GM12878 (cell line): ENCODE data around the gene CHN2. TPM values are rescaled to one million over a fixed set of nuclear protein-coding genes. Genes with fewer than 3 reads are reported as not detected.

Experiments used
- ATAC-seq: fragments of 200-7000 bp; cut with Tn5 transposase; 3 replicates; pipeline ENCODE4 v1.9.1; 2020; ENCODE audit warnings: mild to moderate bottlenecking, moderate library complexity
- BruUV-seq: library from RNA; stranded (reverse); fragments of 400-500 nt; replicated peaks from 2 replicates; lab custom pipeline; 2021; lab: Mats Ljungman, UMichigan
- CTCF ChIA-PET: fragments of 300-600 bp; sonication (Branson Sonifier 250); formaldehyde crosslinking; extraction: SDS; loops from one replicate; lab custom pipeline; 2021; ENCODE audit warnings: inconsistent platforms; lab: Yijun Ruan, JAX
- POLR2A ChIA-PET: fragments of 350-600 bp; formaldehyde crosslinking; extraction: SDS; loops from one replicate; lab custom pipeline; 2021; ENCODE audit warnings: inconsistent platforms; lab: Charles Lee
- RAD21 ChIA-PET: fragments of 300-600 bp; sonication (Branson Sonifier 250); formaldehyde crosslinking; loops from one replicate; lab custom pipeline; 2023; ENCODE audit warnings: antibody characterized with exemption; ENCODE audit not compliant: unreplicated experiment; lab: Charles Lee
- SMC1A ChIA-PET: fragments of 300-600 bp; sonication (Branson Sonifier 250); formaldehyde crosslinking; loops from one replicate; lab custom pipeline; 2023; ENCODE audit not compliant: unreplicated experiment, uncharacterized antibody; lab: Charles Lee
- DNase-seq: peaks from one replicate; pipeline ENCODE4 v3.0.0-alpha.2; 2011; ENCODE audit warnings: low read depth, low spot score
- FAIRE-seq: peaks from 3 replicates; lab custom pipeline; 2011; peaks lifted over from hg19 to GRCh38; lab: Jason Lieb, UNC
- H2AFZ ChIP-seq: 2 replicates; pipeline ENCODE4 v1.6.0; 2011; ENCODE audit warnings: low read depth, low read length, control low read depth; ENCODE audit not compliant: control insufficient read depth
- H3K27ac ChIP-seq: 2 replicates; pipeline ENCODE4 v1.5.1; 2011; ENCODE audit warnings: control low read depth; ENCODE audit not compliant: control insufficient read depth, insufficient read depth
- H3K27me3 ChIP-seq, 2 experiments: replicated peaks in 1 of 2; 2 replicates each; pipeline versions ENCODE4 v1.6.0 to v1.6.1; 2011; ENCODE audit warnings: low read length in 1 of 2; ENCODE audit not compliant: control insufficient read depth in 2 of 2, insufficient read depth in 2 of 2
- H3K36me3 ChIP-seq, 2 experiments: 2 replicates each; pipeline ENCODE4 v1.5.1; 2011; ENCODE audit warnings: low read length in 1 of 2; ENCODE audit not compliant: control insufficient read depth in 2 of 2, insufficient read depth in 2 of 2
- H3K4me1 ChIP-seq: 2 replicates; pipeline ENCODE4 v1.6.1; 2011; ENCODE audit warnings: mild to moderate bottlenecking, low read length, moderate library complexity, mixed read lengths; ENCODE audit not compliant: control insufficient read depth, insufficient read depth
- H3K4me2 ChIP-seq: 2 replicates; pipeline ENCODE4 v1.6.0; 2011; ENCODE audit warnings: control low read depth; ENCODE audit not compliant: control insufficient read depth, insufficient read depth
- H3K4me3 ChIP-seq: fragments of 200-600 bp; sonication (generic); 2 replicates; pipeline ENCODE4 v1.5.1; 2016
- H3K79me2 ChIP-seq: 2 replicates; pipeline ENCODE4 v1.6.0; 2011; ENCODE audit warnings: low read length; ENCODE audit not compliant: control insufficient read depth, insufficient read depth
- H3K9ac ChIP-seq: 2 replicates; pipeline ENCODE4 v1.8.0; 2011; ENCODE audit warnings: low read length, control low read depth, mixed read lengths; ENCODE audit not compliant: control insufficient read depth, insufficient read depth
- H3K9me3 ChIP-seq: replicated peaks from 3 replicates; pipeline ENCODE4 v1.5.1; 2011; ENCODE audit warnings: mild to moderate bottlenecking, low read length; ENCODE audit not compliant: control insufficient read depth, insufficient read depth
- H4K20me1 ChIP-seq: 2 replicates; pipeline ENCODE4 v1.6.0; 2011; ENCODE audit not compliant: control insufficient read depth, insufficient read depth
- BMI1 ChIP-seq: fragments of 450-650 bp; IDR thresholded peaks from 2 replicates; pipeline ENCODE4 v1.6.1; 2016; ENCODE audit warnings: mild to moderate bottlenecking, moderate library complexity, borderline replicate concordance
- CBX5 ChIP-seq: sonication (generic); IDR thresholded peaks from 2 replicates; pipeline ENCODE4 v1.6.1; 2016; ENCODE audit warnings: low read depth, moderate library complexity, mild to moderate bottlenecking, inconsistent platforms
- CHD1 ChIP-seq: IDR thresholded peaks from 2 replicates; pipeline ENCODE4 v1.6.1; 2012; ENCODE audit warnings: low read depth, low read length, improper control_type of control experiment
- MEF2B ChIP-seq: fragments of 450-650 bp; IDR thresholded peaks from 2 replicates; pipeline ENCODE4 v1.6.1; 2018; ENCODE audit warnings: mild to moderate bottlenecking, moderate library complexity; ENCODE audit not compliant: partially characterized antibody, poor library complexity, severe bottlenecking
- POLR2AphosphoS2 ChIP-seq: IDR thresholded peaks from 2 replicates; pipeline ENCODE4 v1.6.1; 2011; ENCODE audit warnings: low read depth, mild to moderate bottlenecking, low read length, improper control_type of control experiment, moderate library complexity
- RCOR1 ChIP-seq: conservative IDR thresholded peaks from 2 replicates; pipeline ENCODE4 v1.6.1; 2012; ENCODE audit warnings: low read depth, low read length, improper control_type of control experiment
- RELA ChIP-seq: fragments of 450-650 bp; IDR thresholded peaks from 2 replicates; pipeline ENCODE4 v1.8.0; 2014; ENCODE audit warnings: borderline replicate concordance; ENCODE audit not compliant: partially characterized antibody
- RFX5 ChIP-seq: IDR thresholded peaks from 2 replicates; pipeline ENCODE4 v1.6.1; 2011; ENCODE audit warnings: low read depth, low read length, improper control_type of control experiment
- TCF12 ChIP-seq: IDR thresholded peaks from 2 replicates; pipeline ENCODE4 v1.6.1; 2011; ENCODE audit warnings: low read depth, mild to moderate bottlenecking, low read length
- YY1 ChIP-seq: IDR thresholded peaks from 2 replicates; pipeline ENCODE4 v1.6.1; 2011; ENCODE audit warnings: low read depth, mild to moderate bottlenecking, low read length
- ZBTB33 ChIP-seq: fragments of 450-650 bp; IDR thresholded peaks from 2 replicates; pipeline ENCODE4 v1.6.1; 2017; ENCODE audit warnings: mild to moderate bottlenecking
- WGBS: methylation state at CpG from one replicate; pipeline ENCODE4 v1.1.6; 2016; ENCODE audit warnings: low lambda C conversion rate; ENCODE audit not compliant: insufficient replicate concordance, insufficient coverage; ENCODE audit errors: missing lambda C conversion rate; 5-methylcytosine and 5-hydroxymethylcytosine counted together
- in situ Hi-C: fragments of 300-500 bp; cut with MboI; formaldehyde crosslinking; loops from 9 replicates; pipeline ENCODE4 v1.14.3; 2018; ENCODE audit warnings: mixed read lengths
- intact Hi-C: fragments of 100-400 bp; cut with micrococcal nuclease; formaldehyde crosslinking; loops from one replicate; pipeline ENCODE4 v1.14.2; 2022; ENCODE audit not compliant: unreplicated experiment
- polyA plus RNA-seq, 11 experiments: library from polyadenylated mRNA; depleted of rRNA in 4 of 11; unstranded in 6 of 11; stranded (reverse) in 5 of 11; fragments of >200 nt; fragmentation: Nextera tagmentation in 4 of 11; fragmentation: Illumina TruSeq in 1 of 11; extraction: Ambion mirVana in 4 of 11; extraction: Trizol in 1 of 11; gene quantifications; 1 replicate in 1 of 11; 2 replicates in 10 of 11; pipeline versions ENCODE4 v1.2.1 to v1.2.3, GENCODE V29; 2011 to 2016; ENCODE audit warnings: inconsistent platforms in 2 of 11, missing spikeins in 2 of 11, low read depth in 1 of 11
- total RNA-seq, 4 experiments: library from RNA; depleted of rRNA in 3 of 4; stranded (reverse); fragments of >200 nt in 3 of 4; fragmentation: Illumina TruSeq in 1 of 4; extraction: Trizol in 1 of 4; gene quantifications; 2 replicates each; pipeline versions ENCODE4 v1.2.1 to v1.2.3, GENCODE V29; 2013 to 2021
- TF ChIP-seq, protein P1 (sequence below): IDR thresholded peaks from 2 replicates; pipeline ENCODE4 v1.6.1; 2012; ENCODE audit warnings: low read depth, low read length, improper control_type of control experiment

The CHN2 gene
- total and polyA plus RNA-seq, 10 of the 15 experiments (the other 5 are each of a cell fraction or from before 2014, with no cell fraction given), result 0.11 to 3.8 (median 0.37) TPM; not detected in 2

- TF ChIP-seq CBX5 (no peak), POLR2AphosphoS2 (no peak), RELA (no peak), RFX5 (no peak), TCF12 (no peak), RCOR1 (no peak), MEF2B (no peak)
- TF ChIP-seq, protein P1, sequence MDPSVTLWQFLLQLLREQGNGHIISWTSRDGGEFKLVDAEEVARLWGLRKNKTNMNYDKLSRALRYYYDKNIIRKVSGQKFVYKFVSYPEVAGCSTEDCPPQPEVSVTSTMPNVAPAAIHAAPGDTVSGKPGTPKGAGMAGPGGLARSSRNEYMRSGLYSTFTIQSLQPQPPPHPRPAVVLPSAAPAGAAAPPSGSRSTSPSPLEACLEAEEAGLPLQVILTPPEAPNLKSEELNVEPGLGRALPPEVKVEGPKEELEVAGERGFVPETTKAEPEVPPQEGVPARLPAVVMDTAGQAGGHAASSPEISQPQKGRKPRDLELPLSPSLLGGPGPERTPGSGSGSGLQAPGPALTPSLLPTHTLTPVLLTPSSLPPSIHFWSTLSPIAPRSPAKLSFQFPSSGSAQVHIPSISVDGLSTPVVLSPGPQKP, result no peak
These were observed 22.5 kb downstream of the CHN2 start (continued) for GRCh38 chr7:29217113-29217512.

- ATAC-seq (no peak), FAIRE-seq (no peak), DNase-seq (no peak)
- H3K4me1 ChIP-seq, result no peaks in the 10 kb centered on the region
- 0% methylated on average over 1 of the region's 1 CpG for WGBS
- intact Hi-C loops, result no loop called here
- no peaks in the 10 kb centered on the region for H3K79me2 ChIP-seq
- TF ChIP-seq YY1 (no peak), CHD1 (no peak), ZBTB33 (no peak), BMI1 (no peak)
- H3K9me3 ChIP-seq, result no peaks in the 10 kb centered on the region
- CTCF ChIA-PET, result no interaction called here
- no peak overlapping the region for H3K9ac ChIP-seq
- no peak overlapping the region for H3K4me3 ChIP-seq
- no peak overlapping the region for H3K4me2 ChIP-seq
- BruUV-seq, result no TSS peak
- no peaks in the 10 kb centered on the region; a peak in 1 of 4 replicates for H3K27me3 ChIP-seq
- no peak overlapping the region for H3K27ac ChIP-seq
- H3K36me3 ChIP-seq, result no peaks in the 10 kb centered on the region
- no peak overlapping the region for H2AFZ ChIP-seq
- RAD21 ChIA-PET, result no interaction called here
- SMC1A ChIA-PET, result no interaction called here
- POLR2A ChIA-PET, result no interaction called here
- in situ Hi-C loops, result no loop called here
- no peaks in the 10 kb centered on the region for H4K20me1 ChIP-seq
These were observed 30.2 kb downstream of the CHN2 start for GRCh38 chr7:29224726-29225125.
